Measurements from ENCODE around the gene SYNCRIP. TPM values are rescaled to one million over a fixed set of nuclear protein-coding genes. Genes with fewer than 3 reads are reported as not detected.
A peak's percentile ranks its signal among the peaks of the same experiment; 100 is the strongest.

Gene SYNCRIP
- total RNA-seq, 1 experiment from 2014 or later, result 199 TPM

DNA sequence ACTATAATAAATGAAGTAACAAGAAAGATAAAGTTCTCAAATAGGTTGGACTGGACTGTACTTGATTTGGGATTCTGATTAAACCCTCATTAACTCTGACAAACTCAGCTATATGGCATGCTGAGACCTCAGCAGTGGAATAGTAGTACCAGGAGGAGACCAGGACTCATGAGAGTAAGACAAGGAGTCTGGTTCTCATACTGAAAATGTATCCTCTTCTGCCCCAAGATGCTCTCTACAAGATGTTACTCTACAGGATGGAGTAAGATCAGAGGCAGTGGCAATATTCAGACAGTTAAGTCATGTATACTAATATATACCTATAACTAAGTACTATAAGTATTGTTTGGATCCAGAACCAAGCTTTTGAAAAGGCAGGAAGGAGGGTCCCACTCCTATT, 31.9 kb upstream of the SYNCRIP start:
- no peak overlapping the region for H2BK15ac ChIP-seq (ENCODE audit: low read depth, low read length)
- Mint-ChIP-seq H3K9me3 (peaks cover 6 to 10% of the 10 kb centered on the region in 2 experiments; a peak in 4 of 5 replicates), H3K27me3 (ENCODE audit: low read depth) (peaks cover 5% of the 10 kb centered on the region; the same call in 1 of the 2 replicates), H3K4me1 (peaks cover 44 to 45% of the 10 kb centered on the region in 2 experiments), H3K36me3 (ENCODE audit: insufficient read depth in 1 of 3, low read depth in 3 of 3) (peaks cover 46 to 55% (median 53%) of the 10 kb centered on the region in 3 experiments), H3K27ac (peak overlapping the region in 1 of 3 experiments; percentile 68; a peak in 3 of 7 replicates), H3K4me3 (peak overlapping the region; percentile 16 to 99; a peak in 4 of 5 replicates)
- no peak overlapping the region for H4K5ac ChIP-seq (ENCODE audit: insufficient read length, low read depth, low read length)
- TF ChIP-seq, protein P1, sequence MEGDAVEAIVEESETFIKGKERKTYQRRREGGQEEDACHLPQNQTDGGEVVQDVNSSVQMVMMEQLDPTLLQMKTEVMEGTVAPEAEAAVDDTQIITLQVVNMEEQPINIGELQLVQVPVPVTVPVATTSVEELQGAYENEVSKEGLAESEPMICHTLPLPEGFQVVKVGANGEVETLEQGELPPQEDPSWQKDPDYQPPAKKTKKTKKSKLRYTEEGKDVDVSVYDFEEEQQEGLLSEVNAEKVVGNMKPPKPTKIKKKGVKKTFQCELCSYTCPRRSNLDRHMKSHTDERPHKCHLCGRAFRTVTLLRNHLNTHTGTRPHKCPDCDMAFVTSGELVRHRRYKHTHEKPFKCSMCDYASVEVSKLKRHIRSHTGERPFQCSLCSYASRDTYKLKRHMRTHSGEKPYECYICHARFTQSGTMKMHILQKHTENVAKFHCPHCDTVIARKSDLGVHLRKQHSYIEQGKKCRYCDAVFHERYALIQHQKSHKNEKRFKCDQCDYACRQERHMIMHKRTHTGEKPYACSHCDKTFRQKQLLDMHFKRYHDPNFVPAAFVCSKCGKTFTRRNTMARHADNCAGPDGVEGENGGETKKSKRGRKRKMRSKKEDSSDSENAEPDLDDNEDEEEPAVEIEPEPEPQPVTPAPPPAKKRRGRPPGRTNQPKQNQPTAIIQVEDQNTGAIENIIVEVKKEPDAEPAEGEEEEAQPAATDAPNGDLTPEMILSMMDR (conservative IDR thresholded peaks at IDR 0.05), result no peak
- peak overlapping the region; percentile 38 for H3K27ac ChIP-seq (ENCODE audit: insufficient read length, low read depth, low read length)
- no peak overlapping the region for H3K56ac ChIP-seq (ENCODE audit: insufficient read length, low read depth, low read length)
- DNase-seq, result no peak
- H3K4me1 ChIP-seq (ENCODE audit: insufficient read depth, low read length), result peaks cover 2% of the 10 kb centered on the region; the same call in 1 of the 2 replicates
- H3K9ac ChIP-seq (ENCODE audit: extremely low read depth, insufficient read length, low read length), result no peak overlapping the region
- peak overlapping the region; percentile 93 for H3K4me2 ChIP-seq (ENCODE audit: insufficient read depth, insufficient read length, low read length)
- H4K91ac ChIP-seq (ENCODE audit: insufficient read length, low read depth, low read length), result no peak overlapping the region
- no peaks in the 10 kb centered on the region for H3K9me3 ChIP-seq (ENCODE audit: control insufficient read depth, low read depth, low read length)
- H3K27me3 ChIP-seq (ENCODE audit: insufficient read depth, low read length), result no peaks in the 10 kb centered on the region
- no peak overlapping the region for H3K14ac ChIP-seq (ENCODE audit: insufficient read depth, low read length)
- H3T11ph ChIP-seq (ENCODE audit: low read length), result no peak overlapping the region
- no peak overlapping the region for H3K18ac ChIP-seq (ENCODE audit: insufficient read length, low read depth, low read length)
- H2BK20ac ChIP-seq (ENCODE audit: low read depth, low read length, poor library complexity, severe bottlenecking), result no peak overlapping the region
- H3K23me2 ChIP-seq (ENCODE audit: insufficient read length, low read depth, low read length, poor library complexity, severe bottlenecking), result peaks cover 9% of the 10 kb centered on the region
- no peak overlapping the region for H4K8ac ChIP-seq (replicated peaks; ENCODE audit: insufficient read length, low read depth, low read length)
- H3K23ac ChIP-seq (ENCODE audit: insufficient read length, low read depth, low read length), result no peak overlapping the region
- no peak overlapping the region for H3K4ac ChIP-seq (ENCODE audit: low read depth, low read length)
- no peak overlapping the region for H2BK12ac ChIP-seq (ENCODE audit: insufficient read length, low read depth, low read length)
- no peak overlapping the region for H2BK5ac ChIP-seq (ENCODE audit: insufficient read length, low read length)
- H4K20me1 ChIP-seq (ENCODE audit: control insufficient read depth, insufficient read depth, insufficient read length), result peaks cover 3% of the 10 kb centered on the region
- no peak overlapping the region for H2BK120ac ChIP-seq (ENCODE audit: low read depth, low read length, poor library complexity, severe bottlenecking)
- no peaks in the 10 kb centered on the region for H3K79me1 ChIP-seq (ENCODE audit: insufficient read depth, low read depth, low read length, poor library complexity, severe bottlenecking)
- no peak overlapping the region for H2AK5ac ChIP-seq (ENCODE audit: insufficient read length, low read length)
- H3K79me2 ChIP-seq (ENCODE audit: insufficient read depth, low read length), result peaks cover 27% of the 10 kb centered on the region; the same call in 1 of the 2 replicates
- no peak overlapping the region for H2AFZ ChIP-seq (ENCODE audit: low read length)

All from H9 (cell line).